ENCODE results near the gene NPAS3.

Gene NPAS3

DNA sequence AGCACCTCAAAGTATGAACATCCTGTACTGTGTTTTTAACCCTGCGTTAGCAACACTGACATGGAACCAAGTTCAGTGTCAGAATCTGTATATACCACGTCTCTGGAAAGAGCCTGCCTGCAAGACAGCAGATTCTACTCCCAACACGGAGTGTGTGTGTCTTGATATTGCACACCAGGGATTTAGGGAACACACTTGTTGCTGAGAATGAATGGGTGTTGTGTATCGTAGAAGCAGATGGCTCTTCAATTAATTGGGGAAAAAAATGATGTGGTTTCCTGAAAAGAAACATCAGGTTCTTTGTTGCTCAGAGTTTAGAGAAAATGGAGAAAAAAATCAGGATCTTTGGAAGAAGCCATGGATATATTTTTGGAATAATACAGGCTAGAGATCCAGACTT lies 841.4 kb downstream of the NPAS3 start:
- DNase-seq = no peak

- DNase-seq = no peak
Measured at GRCh38 chr14:33781236-33781635, 842.6 kb downstream of the NPAS3 start.

- no peak for DNase-seq
Measured at GRCh38 chr14:33782923-33783322, 844.2 kb downstream of the NPAS3 start.

GRCh38 chr14:33786091-33786825 lies 847.6 kb downstream of the NPAS3 start:
- DNase-seq = no peak

DNA sequence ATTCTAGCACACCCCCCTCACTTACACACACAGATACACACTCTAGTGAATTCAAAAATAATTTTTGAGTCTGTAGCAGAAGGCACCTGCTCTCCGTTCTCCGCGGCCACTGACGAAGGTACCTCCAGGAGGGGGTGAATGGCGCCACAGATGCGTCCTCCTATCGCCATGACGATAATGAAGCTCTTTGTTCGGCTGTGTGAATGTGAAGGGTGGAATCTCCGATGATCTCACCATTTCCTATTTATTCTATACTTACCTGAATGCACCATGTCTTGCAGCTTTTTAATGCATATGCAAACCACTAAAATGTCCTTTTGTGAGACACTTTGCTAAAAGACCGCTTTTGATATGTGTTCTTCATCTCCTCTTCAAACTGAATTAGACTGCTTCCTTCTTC lies 849.5 kb downstream of the NPAS3 start:
- no peak for DNase-seq

DNA sequence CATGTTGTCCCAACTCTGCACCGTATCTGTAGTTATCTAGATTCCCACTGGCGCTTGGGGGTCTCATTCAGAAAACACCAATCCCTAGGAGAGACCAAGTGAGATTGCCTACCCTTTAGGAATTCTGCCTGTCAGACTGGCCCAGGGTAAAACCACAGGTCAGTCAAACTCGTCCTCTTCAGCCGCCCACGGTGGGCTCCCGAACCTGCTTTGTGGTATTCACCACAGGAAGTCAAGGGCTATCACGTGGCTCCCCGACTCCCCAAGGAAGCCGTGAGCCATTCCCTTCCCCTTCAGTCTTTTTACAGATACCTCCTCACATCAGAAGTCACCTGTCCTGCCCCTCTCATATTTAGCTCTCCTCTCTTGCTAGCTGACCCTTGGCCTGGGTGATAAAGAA lies 852.3 kb downstream of the NPAS3 start:
- no peak for DNase-seq

GRCh38 chr14:33792009-33792719 lies 853.5 kb downstream of the NPAS3 start:
- DNase-seq = no peak

GRCh38 chr14:33792720-33793368 lies 854.2 kb downstream of the NPAS3 start:
- peak; percentile 41 for DNase-seq

DNA sequence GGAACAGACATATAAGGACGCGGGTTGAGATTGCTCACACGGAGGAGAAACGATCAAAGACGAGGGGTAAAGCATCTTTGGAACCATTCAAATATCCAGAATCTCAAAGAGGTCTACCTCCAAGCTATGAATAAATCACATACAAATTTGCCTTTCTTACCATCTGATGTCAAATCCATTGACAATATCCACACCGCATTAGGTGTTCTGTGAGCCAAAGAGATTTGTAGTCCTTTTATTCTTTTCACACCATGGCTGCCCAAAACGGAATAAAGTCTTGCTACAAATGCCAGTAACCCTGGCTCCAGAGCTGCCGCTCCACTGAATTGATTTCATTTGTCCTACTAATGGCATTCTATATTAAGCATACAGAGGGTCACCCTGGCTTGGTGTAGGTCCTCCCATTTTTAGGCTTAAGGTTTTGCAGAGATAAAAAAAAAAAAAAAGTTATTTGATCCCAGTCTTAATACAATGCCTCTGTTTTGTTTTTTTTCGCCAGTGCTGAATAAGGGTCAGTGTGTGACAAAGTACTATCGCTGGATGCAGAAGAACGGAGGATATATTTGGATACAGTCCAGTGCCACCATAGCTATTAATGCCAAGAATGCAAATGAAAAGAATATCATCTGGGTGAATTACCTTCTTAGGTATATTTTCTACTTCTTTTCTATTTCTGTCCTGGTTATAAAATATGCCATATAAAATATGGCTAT lies 854.9 kb downstream of the NPAS3 start:
- DNase-seq = no peak

- no peak for DNase-seq
Measured at GRCh38 chr14:33794791-33795305, 856.2 kb downstream of the NPAS3 start.

DNA sequence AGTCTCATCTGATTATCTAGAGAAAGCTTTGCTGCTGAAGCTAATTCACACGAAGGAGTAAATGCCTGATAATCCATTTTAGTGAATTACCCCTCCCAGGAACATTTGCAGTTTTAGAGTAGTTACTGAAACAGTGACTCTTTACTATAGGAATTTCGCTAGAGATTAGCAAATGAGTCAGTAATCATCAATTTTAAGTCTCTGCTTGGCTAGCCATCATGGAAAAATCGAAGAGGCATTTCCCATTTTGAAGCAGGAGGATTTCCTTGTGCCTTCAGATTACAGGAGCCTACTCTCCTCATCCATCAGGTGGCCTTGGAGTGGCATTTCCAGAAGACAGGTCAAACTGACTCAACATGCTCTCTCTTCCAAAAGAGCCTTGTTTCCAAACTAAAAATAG lies 857.7 kb downstream of the NPAS3 start:
- no peak for DNase-seq

DNA sequence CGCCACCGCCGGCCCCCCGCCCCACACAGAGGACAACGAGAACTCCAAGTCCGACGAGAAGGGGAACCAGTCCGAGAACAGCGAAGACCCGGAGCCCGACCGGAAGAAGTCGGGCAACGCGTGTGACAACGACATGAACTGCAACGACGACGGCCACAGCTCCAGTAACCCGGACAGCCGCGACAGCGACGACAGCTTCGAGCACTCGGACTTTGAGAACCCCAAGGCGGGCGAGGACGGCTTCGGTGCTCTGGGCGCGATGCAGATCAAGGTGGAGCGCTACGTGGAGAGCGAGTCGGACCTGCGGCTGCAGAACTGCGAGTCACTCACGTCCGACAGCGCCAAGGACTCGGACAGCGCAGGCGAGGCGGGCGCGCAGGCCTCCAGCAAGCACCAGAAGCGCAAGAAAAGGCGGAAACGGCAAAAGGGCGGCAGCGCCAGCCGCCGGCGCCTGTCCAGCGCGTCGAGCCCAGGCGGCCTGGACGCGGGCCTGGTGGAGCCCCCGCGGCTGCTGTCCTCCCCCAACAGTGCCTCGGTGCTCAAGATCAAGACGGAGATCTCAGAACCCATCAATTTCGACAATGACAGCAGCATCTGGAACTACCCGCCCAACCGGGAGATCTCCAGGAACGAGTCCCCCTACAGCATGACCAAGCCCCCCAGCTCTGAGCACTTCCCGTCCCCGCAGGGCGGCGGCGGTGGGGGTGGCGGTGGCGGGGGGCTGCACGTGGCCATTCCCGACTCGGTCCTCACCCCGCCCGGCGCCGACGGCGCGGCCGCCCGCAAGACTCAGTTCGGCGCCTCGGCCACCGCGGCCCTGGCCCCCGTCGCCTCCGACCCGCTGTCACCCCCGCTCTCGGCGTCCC lies 861.3 kb downstream of the NPAS3 start:
- DNase-seq = no peak

- no peak for DNase-seq
Measured at GRCh38 chr14:33800735-33801163, 862.1 kb downstream of the NPAS3 start.

- DNase-seq = no peak
Measured at GRCh38 chr14:33802737-33803136, 864.1 kb downstream of the NPAS3 start.

GRCh38 chr14:33805593-33805992 lies 866.9 kb downstream of the NPAS3 start:
- no peak for DNase-seq

- DNase-seq = no peak
Measured at GRCh38 chr14:33806905-33807304, 868.2 kb downstream of the NPAS3 start.

GRCh38 chr14:33808187-33808586 lies 869.5 kb downstream of the NPAS3 start:
- DNase-seq = no peak

- no peak for DNase-seq
Measured at GRCh38 chr14:33809396-33809981, 870.8 kb downstream of the NPAS3 start.

DNA sequence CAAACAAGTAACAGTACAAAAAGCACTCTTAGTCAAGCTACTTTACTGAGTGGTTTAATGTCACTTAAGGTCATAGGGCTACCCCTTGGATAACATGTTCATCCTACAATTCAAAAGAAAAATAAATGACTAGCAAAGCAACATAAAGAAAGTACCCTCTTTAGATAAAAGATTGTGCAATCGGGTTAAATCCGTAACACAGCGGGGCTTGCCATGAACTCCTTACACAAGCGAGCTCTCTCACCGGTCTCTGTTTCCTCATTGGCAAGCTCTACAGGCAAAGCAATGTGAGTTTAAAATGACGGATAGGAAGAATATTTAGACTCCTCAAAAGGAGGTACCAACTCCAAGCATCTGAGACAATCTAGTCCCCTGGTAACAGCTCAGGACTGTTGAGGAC lies 871.6 kb downstream of the NPAS3 start:
- no peak for DNase-seq

DNA sequence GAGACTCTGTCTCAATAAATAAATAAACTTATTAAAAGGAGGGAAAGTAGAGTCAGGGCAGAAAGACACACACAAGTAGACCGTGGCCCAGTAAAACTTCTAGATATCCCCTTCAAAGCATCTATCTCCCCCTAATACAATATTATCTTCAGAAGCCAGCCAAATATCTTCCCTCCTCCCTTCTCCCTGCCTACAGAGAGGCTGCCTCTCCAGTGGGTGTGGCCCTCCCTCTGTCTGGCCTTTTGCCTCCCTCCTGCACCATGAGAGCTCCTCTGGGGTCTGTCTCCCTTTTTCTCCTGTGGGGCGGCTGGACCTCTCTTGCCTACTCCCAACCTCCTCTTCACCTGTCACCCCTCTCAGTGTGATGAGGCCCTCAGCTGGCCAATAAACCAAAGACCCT lies 873.0 kb downstream of the NPAS3 start:
- DNase-seq = no peak

GRCh38 chr14:33812181-33812580 lies 873.5 kb downstream of the NPAS3 start:
- no peak for DNase-seq

GRCh38 chr14:33812601-33813000 lies 873.9 kb downstream of the NPAS3 start:
- DNase-seq = no peak
